GM19467 (cell line): ENCODE data around the gene EPN3.

Source experiments
- ATAC-seq: cut with Tn5 transposase; IDR thresholded peaks from one replicate; pipeline ENCODE4 v1.9.1; 2021; ENCODE audit warnings: mild to moderate bottlenecking, moderate library complexity; ENCODE audit not compliant: unreplicated experiment

The EPN3 gene

DNA sequence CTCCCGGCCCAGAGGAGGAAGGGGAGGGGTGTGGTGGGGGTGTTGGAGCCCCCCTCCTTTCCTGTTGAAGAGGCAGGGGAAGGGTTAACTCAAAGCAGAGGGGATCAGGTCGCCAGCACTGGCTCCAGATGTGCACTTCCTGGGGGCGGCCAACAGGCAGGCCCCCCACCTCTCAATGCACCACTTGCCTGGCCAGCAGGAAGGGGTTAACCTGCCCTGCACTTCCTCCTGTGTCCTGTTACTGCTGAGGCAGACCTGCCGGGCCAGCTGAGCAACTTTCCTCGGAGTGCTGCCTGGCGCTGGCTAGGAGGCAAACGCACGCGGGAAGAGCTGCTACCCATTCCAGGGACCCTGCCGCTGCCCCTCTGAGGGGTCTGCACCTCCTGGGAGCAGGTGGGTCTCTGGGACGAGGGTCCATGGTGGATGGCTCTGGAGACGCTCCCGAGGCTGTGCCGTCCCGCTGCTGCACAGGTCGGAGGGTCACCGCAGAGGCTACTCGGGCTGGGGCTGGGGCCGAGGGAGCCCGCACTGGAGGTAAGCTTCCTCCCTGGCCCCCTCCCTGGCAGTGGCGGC is at the start of gene EPN3:
TSS of gene EPN3 (plus strand) at position 284 of the 573 bp plus-strand sequence. CDS start 3,822 bp downstream, outside the sequence.
- no peak for ATAC-seq

DNA sequence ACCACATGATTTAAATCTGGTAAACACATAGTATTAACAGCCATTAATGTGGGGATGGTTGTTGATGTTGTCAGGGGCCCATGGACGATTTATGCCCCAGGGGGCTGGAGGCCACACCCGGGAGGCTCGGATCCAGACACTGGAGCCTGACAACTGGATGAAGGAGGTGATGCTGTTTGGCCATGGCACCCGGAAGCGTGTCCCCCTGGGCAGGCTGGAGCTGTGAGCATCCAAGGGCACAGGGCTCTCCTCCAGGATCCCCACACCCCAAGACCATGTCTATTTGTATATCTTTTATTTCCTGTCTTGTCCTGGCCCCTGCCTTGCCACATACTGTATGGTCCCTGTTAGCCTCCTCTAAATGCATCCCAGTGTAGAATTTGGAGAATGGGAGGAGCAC is 49.3 kb upstream of the EPN3 start:
- no peak for ATAC-seq

DNA sequence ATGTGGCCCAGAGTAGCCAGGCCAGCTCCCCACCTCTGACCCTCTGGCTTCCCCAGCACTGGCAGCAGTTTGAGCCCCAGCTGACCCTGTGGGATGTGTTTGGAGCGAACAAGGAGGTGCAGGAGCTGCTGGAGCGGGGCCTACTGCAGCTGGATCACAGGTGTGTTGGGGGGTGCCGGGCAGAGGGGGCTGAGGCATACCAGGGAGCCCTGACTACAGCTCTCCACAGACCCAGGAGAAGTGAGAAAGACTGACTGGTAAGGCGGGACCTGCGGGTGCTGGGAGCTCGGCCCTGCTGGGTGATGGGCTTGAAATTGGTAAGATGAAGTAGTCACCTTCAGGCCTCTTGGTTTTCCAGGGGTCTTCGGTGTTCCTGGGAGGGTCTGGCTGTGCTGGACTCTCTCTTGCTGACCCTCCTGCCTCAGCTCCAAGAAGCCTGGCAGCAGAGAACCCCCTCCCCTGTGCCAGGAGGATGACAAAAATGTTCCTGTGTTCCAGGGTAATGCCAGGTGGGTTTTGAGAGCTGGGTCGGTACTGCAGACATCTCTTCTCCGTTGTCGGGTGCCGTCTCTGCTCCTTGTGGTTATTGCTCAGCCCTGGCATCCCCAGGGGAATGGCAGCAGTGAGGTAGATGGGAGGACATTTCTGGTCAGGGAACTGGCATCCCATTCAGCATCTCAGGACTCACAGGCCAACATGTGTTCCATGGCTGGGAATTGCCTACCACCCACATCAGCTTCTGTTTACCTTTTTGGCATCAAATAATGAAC is 48.0 kb upstream of the EPN3 start:
- no peak for ATAC-seq

DNA sequence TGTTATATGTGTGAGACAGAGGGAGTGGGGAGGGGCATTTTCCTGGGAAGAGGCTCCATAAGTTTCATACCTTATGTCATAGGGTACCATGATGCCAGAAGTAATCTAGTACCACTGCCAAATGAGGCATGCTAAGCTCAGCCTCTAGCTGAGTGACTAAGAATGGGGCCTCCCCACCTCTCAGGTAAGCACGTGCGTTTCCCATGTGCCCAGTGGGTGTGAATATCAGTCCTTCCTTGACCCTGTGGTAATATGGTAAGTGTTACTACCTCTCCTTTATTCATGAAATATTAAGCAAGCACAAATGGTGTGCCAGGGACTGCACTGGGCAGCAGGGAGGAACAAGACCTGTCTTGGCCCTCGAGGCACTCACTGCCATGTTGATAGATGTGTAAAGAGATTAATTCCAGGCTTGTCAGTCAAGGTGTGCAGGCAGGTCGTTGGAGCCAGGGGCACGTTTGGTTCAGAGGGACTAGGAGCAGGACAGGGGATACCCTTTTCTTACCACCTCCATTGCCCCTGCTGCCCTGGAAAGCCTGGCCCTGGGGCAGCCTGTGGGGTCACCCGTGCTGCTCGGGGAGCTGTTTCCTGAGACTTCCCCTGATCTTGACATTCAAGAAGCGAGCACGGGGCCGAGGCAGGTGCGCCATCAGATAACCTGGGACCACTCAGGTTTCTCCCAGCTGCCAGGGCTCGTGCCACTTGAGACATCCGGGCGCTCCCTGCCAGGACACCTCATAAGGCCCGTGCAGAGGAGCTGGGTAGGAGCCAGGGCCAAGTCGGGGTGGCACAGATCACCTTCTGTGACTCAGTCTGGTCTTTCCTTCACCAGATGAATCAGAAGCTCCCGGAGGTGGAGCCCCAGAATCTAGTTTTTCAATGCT is 45.1 kb upstream of the EPN3 start:
- ATAC-seq: no peak

DNA sequence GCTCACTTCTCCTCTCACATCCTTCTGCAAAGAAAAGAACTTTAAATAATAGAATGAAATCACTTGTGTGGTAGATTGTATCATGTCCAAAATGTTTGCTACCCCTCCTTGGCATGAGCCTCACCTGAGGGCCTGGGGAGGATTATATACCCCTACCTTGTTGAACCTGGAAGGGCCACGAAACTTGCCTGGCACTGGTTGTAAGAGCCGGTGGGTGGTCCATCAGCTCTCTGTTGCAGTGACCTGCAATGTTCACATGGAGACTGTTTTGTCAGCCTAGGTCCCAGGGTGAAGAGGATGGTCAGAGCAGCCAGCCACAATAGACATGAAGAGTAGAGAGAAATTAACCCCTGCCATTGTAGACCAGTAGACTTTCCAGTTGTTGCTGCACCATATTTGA is 43.7 kb upstream of the EPN3 start:
- ATAC-seq: no peak

DNA sequence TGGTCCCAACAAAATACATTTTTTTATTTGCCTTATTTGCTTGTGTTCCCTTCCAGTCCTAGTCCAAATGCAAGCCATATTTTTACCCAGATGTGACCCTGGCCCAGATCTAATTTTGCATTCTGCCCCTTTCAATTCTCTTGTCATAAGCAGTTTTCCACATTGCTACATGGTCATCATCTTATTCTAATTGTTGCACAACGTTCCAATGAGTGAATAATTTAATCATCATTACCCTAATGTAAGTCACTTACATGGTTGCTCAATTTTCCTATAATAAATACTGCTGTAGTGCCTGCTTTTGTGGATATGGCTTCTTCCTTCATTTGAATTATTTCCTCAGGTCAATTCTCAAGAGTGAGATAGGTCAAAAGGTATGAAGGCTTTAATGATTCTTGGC is 41.0 kb upstream of the EPN3 start:
- no peak for ATAC-seq

DNA sequence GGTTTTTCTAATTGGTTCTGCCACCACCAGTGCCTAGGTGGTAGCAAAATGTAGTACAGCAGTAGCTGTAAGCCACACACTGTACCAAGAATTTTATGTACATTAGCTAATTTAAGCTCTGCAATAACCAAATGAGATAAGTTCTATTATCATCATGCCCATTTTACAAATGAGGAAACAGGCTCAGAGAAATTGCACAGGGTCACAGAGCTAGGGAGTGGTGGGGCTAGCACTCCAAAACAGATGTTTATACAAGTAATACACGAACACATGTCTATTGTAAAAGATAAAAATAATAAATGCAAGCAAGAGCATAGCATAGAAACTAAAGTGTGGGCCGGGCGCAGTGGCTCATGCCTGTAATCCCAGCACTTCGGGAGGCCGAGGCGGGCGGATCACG is 40.3 kb upstream of the EPN3 start:
- ATAC-seq: no peak

DNA sequence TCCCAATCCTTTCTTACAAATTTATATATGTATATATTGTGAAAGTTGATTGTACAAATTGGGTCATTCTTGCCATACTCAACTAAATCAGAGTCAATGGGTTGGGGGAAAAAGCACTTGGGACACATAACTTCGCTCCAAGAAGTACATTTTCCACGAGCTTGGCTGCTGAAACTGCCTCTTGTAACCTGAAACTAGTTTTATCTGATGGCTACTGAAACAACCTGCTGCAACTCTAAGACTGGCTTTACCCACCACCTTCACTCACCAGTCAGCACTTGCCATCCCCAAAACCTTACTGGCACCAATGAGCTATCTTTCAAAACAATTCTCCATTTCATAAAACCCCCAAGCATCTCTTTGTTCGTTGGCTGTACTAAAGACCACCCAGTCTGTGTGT is 38.8 kb upstream of the EPN3 start:
- no peak for ATAC-seq

DNA sequence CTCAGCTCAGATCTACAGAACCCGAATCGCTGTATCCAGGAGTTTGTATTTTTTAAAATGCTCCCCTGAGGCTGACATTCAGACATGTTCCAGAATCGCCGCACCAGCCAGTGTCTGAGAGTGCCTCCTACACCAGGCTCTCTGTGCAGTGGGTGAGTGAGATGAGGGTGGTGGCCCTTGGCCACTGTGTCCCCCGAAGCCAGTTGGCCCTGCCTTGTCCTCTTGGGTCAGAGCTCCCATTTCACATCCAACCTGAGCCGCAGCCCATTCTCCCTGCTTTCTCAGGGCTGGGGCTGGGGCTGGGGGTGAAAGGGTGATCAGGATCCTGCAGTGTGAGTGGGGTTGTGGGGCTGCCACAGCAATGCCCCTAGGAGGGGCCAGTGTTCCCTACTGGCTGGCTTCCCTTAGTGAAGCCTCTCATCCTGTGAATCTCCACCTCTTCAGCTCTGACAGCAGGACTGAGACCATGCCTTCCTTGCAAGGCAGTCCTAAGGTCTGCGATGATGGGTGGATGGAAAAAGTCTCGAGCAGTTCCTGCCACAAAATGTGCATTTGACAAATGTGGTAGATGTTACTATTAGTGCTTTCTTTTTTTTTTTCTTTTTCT is 37.2 kb upstream of the EPN3 start:
- no peak for ATAC-seq

DNA sequence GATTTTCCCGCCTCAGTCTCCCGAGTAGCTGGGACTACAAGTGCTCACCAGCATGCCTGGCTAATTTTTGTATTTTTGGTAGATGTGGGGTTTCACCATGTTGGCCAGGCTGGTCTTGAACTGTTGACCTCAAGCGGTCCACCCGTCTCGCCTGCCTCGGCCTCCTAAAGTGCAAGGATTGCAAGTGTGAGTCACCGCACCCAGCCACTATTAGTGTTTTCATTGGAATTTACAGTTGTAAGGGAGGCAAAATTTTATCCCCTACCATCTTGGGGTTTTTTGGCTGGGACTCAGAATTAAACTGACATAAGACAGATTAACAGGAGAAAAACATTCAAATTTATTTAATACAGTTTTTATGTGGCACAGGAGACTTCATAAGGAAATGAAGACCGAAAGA is 36.6 kb upstream of the EPN3 start:
- no peak for ATAC-seq

DNA sequence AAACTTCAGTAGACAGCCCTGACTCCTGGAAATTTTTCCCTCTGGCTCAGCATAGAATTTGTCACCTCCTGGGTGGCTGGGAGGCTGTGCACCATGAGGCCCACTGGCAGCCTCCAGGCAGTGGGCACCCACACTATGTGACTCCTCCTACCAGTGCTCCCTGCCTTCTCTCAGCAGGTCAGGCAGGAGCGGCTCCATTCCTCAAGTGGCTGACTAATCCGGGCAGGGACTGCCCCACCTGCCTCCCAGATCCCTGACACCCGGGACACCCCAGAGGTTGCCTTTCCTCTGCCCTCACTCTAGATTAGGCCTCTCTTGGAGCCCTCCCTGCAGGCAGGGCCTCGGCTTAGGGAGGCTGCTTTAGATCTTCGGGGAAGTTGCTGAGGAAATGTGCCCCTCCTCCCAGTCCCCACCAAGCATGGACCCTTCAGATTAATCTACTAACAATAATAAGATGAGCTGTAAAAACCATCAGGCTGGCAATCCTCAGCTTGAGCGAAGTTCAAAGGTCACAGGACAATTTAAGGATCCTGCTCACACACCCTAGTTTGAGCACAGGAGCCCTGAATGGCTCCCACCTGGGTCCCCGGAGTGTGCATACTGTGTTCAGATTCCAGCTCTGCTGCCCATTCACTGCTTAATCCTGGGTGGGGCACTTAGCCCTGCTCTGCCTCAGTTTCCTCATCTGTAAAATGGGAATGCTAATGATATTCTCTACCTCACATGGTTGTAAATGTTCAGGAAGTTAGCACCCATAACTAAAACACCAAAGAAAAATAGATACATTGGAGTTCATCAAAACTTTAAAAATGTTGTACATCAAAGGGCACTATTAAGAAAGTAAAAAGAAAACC is 34.3 kb upstream of the EPN3 start:
- ATAC-seq: no peak

DNA sequence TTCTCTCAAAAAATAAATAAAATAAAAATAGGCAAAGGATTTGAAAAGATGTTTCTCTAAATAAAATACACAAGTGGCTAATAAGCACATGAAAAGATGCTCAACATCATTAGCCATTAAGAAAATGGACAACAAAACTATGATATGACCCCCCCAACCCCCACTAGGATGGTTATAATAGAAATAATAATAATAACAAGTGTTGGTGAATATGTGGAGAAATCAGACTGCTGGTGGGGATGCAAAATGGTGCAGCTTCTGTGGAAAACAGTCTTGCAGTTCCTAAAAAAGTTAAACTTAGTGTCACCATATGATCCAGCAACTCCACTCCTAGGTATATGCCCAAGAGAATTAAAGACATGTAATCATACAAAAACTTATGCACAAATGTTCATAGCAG is 33.3 kb upstream of the EPN3 start:
- no peak for ATAC-seq

DNA sequence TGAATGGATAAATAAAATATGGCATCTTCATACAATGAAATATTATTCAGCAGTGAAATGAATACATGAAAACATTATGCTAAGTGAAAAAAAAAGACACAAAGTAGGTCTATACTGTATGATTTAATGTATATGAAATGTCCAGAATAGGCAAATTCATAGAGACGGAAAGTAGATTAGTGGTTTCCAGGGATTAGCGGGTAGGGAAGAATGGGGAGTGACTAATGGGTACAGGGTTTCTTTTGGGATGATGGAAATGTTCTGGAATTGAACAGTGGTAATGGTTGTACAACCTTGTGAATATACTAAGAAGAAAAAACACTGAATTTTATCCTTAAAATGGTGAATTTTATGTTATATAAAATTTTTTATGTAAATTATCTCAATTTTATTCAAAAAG is 32.8 kb upstream of the EPN3 start:
- ATAC-seq: no peak

DNA sequence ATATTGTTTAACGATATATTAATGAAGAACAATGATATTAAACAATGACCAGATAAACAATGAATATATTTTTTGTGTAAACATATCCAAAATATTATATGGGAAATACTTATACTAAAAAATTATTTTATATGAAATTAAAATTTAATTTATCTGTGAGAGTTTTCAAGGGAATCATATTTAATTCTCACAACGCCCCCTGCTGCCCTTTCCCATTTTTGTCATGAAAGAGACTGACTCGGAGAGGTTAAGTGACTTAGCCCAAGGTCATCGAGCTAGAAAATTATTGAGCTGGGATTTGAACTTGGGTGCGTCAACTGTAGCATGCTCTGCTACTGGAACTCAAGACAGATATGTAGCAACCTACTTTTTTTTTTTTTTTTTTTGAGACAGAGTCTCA is 31.5 kb upstream of the EPN3 start:
- ATAC-seq: no peak

DNA sequence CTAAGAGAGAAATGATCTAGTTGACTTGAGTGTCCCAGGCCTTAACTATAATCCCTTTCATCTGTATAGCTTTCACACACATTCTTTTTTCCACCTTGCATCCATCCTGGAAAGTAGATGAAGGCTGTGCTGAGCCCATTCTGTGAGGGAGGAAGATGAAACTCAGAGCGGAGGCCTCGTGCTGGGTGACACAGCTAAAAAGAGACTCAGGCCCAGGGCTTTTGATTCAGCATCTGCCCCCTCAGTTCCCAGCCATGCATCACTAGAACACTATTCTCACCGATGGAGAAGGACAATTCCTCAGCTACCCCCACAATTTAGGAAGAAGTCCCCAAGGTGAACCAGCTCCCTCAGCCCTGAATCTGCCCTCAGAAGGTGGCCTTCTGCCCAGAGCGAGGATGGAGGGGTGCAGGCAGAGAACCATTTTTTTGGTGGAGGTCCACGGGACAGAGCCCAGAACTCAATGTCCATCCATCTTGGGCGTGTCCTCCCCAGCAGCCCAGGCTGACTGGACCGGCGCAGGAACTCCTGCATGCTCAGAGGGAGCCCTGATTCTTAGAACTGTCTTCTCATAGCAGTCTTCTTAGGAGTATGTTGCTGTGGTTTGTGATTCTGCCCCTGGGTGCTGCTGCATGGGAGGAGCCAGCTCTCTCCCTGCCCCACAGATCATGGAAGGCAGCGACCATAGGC is 30.1 kb upstream of the EPN3 start:
- no peak for ATAC-seq

DNA sequence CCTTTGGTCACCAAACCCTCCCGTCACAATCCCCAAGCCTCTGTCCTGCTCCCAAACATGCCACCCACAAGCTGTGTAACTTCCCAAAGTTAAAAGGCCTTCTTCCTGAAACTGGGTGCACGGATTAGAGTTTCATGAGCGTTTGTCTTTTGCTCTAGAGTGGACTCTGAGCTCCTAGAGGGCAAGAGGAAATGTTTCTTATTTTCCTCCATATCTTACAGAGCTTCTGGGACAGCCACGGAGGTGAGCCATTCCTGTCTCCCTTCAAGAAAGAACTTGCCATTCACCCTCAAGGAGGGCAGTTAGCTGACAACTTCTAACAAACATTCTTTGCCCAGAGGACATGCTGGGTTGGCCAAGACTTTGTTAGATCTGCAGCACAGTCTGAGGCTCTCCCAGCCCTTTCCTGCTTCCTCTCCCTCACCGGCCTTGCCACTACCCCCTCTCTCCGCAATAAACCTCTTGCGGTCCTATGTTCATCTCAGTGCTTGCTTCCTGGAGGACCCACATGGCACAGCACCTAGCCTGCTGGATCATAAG is 26.9 kb upstream of the EPN3 start:
- ATAC-seq: no peak

DNA sequence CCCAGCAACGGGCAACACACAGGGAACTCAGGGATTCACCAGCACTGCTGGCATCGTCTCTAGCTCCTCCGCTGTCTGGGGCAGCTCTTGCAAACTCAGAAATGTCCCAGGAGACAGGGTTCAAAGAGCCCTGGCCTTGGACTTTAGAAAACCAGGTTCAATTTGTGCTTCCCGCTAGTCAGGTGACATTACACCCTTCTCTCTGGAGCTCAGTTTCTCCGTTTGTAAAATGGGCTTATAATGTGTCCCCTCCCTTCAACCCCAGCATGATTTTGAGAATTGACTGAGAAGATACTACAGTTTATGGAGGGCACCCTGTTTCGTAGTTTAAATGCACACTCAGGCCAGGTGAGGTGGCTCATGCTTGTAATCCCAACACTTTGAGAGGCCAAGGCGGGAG is 26.2 kb upstream of the EPN3 start:
- ATAC-seq: no peak

DNA sequence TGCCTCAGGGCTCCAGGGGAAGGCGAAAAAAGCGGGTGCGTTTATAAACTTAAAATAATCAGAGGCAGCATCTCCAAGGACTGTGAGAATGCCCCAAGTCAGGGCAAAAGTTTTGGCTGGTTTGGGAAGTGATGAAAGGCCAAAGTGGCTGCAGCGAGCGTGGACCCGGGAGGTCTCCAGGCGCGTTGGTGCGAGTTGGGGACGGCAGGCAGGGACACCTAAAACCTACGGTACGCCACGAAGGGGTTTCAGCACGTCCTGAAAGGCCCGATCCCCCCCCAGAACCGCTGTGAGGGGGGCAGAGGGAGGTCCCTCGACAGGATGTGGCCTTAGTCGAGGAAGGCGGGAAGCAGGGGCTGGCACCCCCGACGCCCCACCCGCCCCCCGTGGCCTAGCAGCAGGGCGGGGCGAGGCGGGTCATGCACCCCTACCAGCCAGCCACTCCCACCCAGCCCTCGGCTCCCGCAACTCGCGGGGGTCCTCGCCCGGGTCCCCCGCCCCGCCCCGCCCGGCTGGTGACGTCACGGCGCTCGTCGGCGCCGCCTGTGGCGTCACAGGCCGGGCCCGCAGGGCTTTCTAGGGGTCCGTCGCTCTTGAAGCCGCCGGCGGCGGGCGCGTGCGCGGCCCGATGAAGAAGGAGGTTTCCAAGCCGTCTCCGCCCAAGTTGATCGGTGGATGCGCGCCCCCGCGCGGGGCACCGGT is 24.5 kb upstream of the EPN3 start, which contains the start of gene MYCBPAP:
TSS of gene MYCBPAP (plus strand) at position 569 of the 702 bp plus-strand sequence. CDS start 236 bp downstream, outside the sequence.
- no peak for ATAC-seq
